ENCODE measurements around the gene RBPMS2. TPM values are rescaled to one million over a fixed set of nuclear protein-coding genes. Genes with fewer than 3 reads are reported as not detected.

Gene RBPMS2
- total RNA-seq, 4 donors from 2014 or later: 0.15 to 1.8 (median 1.1) TPM; not detected in 1

DNA sequence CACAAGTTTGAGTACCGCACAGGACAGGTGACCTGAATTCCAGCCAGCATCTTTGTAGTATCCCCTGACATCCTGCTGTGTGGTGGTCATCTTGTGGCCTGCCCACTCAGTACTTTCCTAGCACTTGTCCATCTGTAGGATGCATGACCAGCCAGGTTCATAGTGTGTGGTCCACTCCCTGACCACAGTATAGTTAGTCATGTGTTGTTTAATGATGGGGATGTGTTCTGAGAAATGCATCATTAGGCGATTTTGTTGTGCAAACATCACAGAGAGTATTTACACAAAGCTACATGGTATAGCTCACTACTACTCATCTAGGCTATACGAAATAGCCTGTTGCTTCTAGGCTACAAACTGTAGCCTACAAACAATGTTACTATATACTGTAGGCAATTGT, 16.9 kb upstream of the RBPMS2 start:
- no peak for TF ChIP-seq POLR2A (IDR thresholded peaks at IDR 0.05)
- TF ChIP-seq, protein P1, sequence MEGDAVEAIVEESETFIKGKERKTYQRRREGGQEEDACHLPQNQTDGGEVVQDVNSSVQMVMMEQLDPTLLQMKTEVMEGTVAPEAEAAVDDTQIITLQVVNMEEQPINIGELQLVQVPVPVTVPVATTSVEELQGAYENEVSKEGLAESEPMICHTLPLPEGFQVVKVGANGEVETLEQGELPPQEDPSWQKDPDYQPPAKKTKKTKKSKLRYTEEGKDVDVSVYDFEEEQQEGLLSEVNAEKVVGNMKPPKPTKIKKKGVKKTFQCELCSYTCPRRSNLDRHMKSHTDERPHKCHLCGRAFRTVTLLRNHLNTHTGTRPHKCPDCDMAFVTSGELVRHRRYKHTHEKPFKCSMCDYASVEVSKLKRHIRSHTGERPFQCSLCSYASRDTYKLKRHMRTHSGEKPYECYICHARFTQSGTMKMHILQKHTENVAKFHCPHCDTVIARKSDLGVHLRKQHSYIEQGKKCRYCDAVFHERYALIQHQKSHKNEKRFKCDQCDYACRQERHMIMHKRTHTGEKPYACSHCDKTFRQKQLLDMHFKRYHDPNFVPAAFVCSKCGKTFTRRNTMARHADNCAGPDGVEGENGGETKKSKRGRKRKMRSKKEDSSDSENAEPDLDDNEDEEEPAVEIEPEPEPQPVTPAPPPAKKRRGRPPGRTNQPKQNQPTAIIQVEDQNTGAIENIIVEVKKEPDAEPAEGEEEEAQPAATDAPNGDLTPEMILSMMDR (IDR thresholded peaks at IDR 0.05): no peak
- no peak for DNase-seq (ENCODE audit: low spot score in 2 of 2)
- 86 to 92% methylated on average over 3 of the region's 3 CpGs for WGBS, 2 donors
- intact Hi-C loops (cut with DNase I; ENCODE audit: low total_unique reads): no loop called here
- no peak overlapping the region for H3K4me3 ChIP-seq (ENCODE audit: low read depth, poor library complexity, severe bottlenecking)

DNA sequence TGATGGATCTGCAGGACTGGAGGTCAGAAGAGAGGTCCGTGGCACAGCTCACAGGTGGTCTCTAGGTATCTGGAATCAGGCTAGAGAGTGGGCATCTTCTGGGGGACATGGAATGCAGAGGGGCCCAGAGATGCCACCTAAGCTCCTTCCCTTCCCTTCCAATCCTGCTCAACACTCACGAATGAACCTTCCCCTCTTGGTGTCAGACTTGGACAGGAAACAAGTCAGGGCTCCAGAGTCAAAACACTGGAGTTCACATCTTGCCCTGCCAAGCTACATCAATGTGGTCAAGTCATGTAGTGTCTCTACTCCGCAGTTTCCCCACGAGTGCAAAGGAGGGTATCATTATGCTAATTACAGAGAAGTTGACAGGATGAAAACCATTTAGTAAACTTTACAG, 16.0 kb upstream of the RBPMS2 start:
- no peak for DNase-seq (ENCODE audit: low spot score in 2 of 2)
- 37 to 43% methylated on average over 4 of the region's 4 CpGs for WGBS, 2 donors
- TF ChIP-seq, protein P1 (IDR thresholded peaks at IDR 0.05): no peak
- TF ChIP-seq POLR2A (IDR thresholded peaks at IDR 0.05): no peak
- no peak overlapping the region for H3K4me3 ChIP-seq (ENCODE audit: low read depth, poor library complexity, severe bottlenecking)
- intact Hi-C loops (cut with DNase I; ENCODE audit: low total_unique reads): no loop called here

DNA sequence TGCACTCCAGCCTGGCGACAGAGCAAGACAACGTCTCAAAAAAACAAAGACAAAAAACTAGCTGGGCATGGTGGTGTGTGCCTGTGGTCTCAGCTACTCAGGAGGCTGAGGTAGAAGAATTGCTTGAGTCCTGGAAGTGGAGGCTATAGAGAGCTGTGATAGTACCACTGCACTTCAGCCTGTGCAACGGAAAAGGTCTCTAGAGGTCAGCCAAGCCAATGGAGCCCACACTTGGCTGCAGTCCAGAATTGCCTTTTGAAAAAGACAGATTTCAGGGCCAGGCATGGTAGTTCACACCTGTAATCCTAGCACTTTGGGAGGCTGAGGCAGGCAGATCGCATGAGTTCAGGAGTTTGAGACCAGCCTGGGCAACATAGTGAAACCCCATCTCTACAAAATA, 8.4 kb upstream of the RBPMS2 start:
- TF ChIP-seq, protein P1 (IDR thresholded peaks at IDR 0.05): no peak
- no peak for TF ChIP-seq POLR2A (IDR thresholded peaks at IDR 0.05)
- H3K4me3 ChIP-seq (ENCODE audit: low read depth, poor library complexity, severe bottlenecking): no peak overlapping the region
- intact Hi-C loops (cut with DNase I; ENCODE audit: low total_unique reads): no loop called here
- no peak for DNase-seq (ENCODE audit: low spot score in 2 of 2)
- 90 to 93% methylated on average over 4 of the region's 4 CpGs for WGBS, 2 donors

DNA sequence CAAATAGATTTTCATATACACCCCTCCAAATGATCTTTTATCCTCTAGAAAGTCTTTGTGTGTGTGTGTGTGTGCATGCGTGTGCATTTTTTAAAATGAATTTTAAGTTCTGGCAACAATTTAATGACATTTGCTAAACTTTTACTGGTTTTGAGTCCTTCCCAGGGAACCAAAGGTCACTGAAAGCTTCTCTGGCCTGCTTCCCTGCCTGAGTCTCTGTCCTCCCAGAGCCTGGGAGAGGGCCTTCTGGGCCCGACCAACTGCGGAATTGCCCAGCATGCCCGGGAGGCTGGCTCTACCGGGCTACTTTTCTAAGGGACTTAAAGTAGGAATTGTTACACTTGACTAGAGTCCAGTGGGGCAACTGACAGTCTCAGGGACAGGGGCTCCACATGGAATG, 7.4 kb upstream of the RBPMS2 start:
- WGBS, 2 donors: 68 to 79% methylated on average over 5 of the region's 5 CpGs
- H3K4me3 ChIP-seq (ENCODE audit: low read depth, poor library complexity, severe bottlenecking): no peak overlapping the region
- DNase-seq (ENCODE audit: low spot score in 2 of 2): no peak
- TF ChIP-seq, protein P1 (IDR thresholded peaks at IDR 0.05): no peak
- TF ChIP-seq POLR2A (IDR thresholded peaks at IDR 0.05): no peak
- intact Hi-C loops (cut with DNase I; ENCODE audit: low total_unique reads): no loop called here

DNA sequence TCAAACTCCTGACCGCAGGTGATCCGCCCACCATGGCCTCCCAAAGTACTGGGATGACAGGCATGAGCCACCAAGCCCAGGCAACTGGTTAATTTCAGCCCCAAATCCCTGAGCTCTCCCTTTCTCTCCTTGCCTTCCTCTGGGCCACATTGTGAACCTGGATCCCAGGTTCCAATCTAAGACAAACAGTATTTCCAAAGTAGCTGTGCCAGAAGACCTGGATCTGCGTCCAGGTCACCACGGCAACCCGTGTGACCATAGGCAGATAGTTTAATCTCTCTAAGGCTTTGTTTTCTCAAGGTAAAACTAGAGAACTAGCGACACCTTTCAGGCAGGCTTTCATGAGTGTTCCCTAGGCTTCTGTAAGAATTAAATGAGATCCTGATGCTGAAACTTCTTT, 5.9 kb upstream of the RBPMS2 start:
- intact Hi-C loops (cut with DNase I; ENCODE audit: low total_unique reads): no loop called here
- 86 to 87% methylated on average over 6 of the region's 6 CpGs for WGBS, 2 donors
- no peak overlapping the region for H3K4me3 ChIP-seq (ENCODE audit: low read depth, poor library complexity, severe bottlenecking)
- TF ChIP-seq POLR2A (IDR thresholded peaks at IDR 0.05): no peak
- TF ChIP-seq, protein P1 (IDR thresholded peaks at IDR 0.05): no peak
- no peak for DNase-seq (ENCODE audit: low spot score in 2 of 2)

DNA sequence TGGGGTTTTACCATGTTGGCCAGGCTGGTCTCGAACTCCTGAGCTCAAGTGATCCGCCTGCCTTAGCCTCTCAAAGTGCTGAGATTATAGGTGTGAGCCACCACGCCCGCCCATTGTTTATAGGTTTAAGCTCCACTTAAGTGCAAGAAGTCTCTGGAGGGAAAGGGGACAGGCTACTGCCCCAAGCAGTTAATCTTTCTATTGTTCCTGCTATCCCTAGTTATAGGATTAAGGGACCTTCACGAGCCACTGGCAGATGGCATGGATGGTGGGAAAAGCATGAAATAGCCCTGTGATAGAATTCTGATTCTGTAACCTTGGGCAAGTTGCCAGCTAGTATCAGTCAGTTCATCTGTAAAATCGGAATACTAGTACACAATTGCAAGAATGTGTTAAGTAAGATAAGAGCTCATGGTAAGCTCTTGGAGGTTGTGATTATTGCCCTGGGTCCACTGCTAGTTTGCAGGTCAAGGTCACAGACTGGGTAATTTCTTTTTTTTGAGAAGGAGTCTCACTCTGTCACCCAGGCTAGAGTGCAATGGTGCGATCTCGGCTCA, 5.3 kb upstream of the RBPMS2 start:
- WGBS, 2 donors: 79 to 81% methylated on average over 8 of the region's 8 CpGs
- TF ChIP-seq, protein P1 (IDR thresholded peaks at IDR 0.05): no peak
- TF ChIP-seq POLR2A (IDR thresholded peaks at IDR 0.05): no peak
- intact Hi-C loops (cut with DNase I; ENCODE audit: low total_unique reads): no loop called here
- H3K4me3 ChIP-seq (ENCODE audit: low read depth, poor library complexity, severe bottlenecking): no peak overlapping the region
- no peak for DNase-seq (ENCODE audit: low spot score in 2 of 2)

All from lower leg skin (tissue), 4 donors.